Neural cell (in vitro differentiated cells): ENCODE measurements around the gene AGAP3. TPM values are rescaled to one million over a fixed set of nuclear protein-coding genes. Genes with fewer than 3 reads are reported as not detected.

Experiments
- H2AFZ ChIP-seq: fragments of 200-600, 300-800 bp; sonication (generic), shearing (Covaris generic); 2 replicates; pipeline ENCODE4 v1.6.0; 2014; ENCODE audit warnings: low read depth, mild to moderate bottlenecking, antibody characterized with exemption, low read length, moderate library complexity
- H3F3A ChIP-seq: fragments of 200-600 bp; shearing (Covaris generic); 2 replicates; pipeline ENCODE4 v1.6.1; 2016; ENCODE audit warnings: mild to moderate bottlenecking, moderate library complexity, mixed read lengths, antibody characterized with exemption, low read length; ENCODE audit not compliant: insufficient read depth, poor library complexity, severe bottlenecking
- H3K27ac ChIP-seq: fragments of 200-600, 300-800 bp; sonication (generic), shearing (Covaris generic); 2 replicates; pipeline ENCODE4 v1.5.1; 2014; ENCODE audit warnings: mild to moderate bottlenecking, low read length, moderate library complexity
- H3K27me3 ChIP-seq: fragments of 300-800, 200-600 bp; sonication (generic), shearing (Covaris generic); 2 replicates; pipeline ENCODE4 v1.6.0; 2014; ENCODE audit warnings: mild to moderate bottlenecking, low read depth, low read length, moderate library complexity; ENCODE audit not compliant: insufficient read depth
- H3K36me3 ChIP-seq: fragments of 300-800, 200-600 bp; sonication (generic), shearing (Covaris generic); 2 replicates; pipeline ENCODE4 v1.5.1; 2014; ENCODE audit warnings: mild to moderate bottlenecking, antibody characterized with exemption, low read length, moderate library complexity; ENCODE audit not compliant: insufficient read depth
- H3K4me2 ChIP-seq: fragments of 300-800, 200-600 bp; sonication (generic), shearing (Covaris generic); 2 replicates; pipeline ENCODE4 v1.6.0; 2014; ENCODE audit warnings: mild to moderate bottlenecking, low read length
- H3K4me3 ChIP-seq: fragments of 300-800, 200-600 bp; sonication (generic), shearing (Covaris generic); 2 replicates; pipeline ENCODE4 v1.5.1; 2014; ENCODE audit warnings: mild to moderate bottlenecking, low read length, moderate library complexity
- H3K79me2 ChIP-seq: fragments of 200-600 bp; shearing (Covaris generic); replicated peaks from 2 replicates; pipeline ENCODE4 v1.6.0; 2014; ENCODE audit warnings: mild to moderate bottlenecking, low read length, moderate library complexity; ENCODE audit not compliant: insufficient read depth
- H3K9ac ChIP-seq: fragments of 300-800, 200-600 bp; sonication (generic), shearing (Covaris generic); 2 replicates; pipeline ENCODE4 v1.6.1; 2016; ENCODE audit warnings: mild to moderate bottlenecking, low read length, mixed read lengths
- H3K9me2 ChIP-seq: fragments of 200-600 bp; shearing (Covaris generic); 2 replicates; pipeline ENCODE4 v1.6.1; 2016; ENCODE audit warnings: mild to moderate bottlenecking, low read length, mixed read lengths; ENCODE audit not compliant: insufficient read depth
- H3K9me3 ChIP-seq: fragments of 200-600, 300-800 bp; sonication (generic), shearing (Covaris generic); 2 replicates; pipeline ENCODE4 v1.6.1; 2016; ENCODE audit warnings: mild to moderate bottlenecking, mixed run types, low read length, moderate library complexity, mixed read lengths
- H4K20me1 ChIP-seq: fragments of 200-600 bp; shearing (Covaris generic); 2 replicates; pipeline ENCODE4 v1.6.1; 2016; ENCODE audit warnings: mild to moderate bottlenecking, mixed run types; ENCODE audit not compliant: insufficient read depth
- CTCF ChIP-seq: fragments of 450-650 bp; IDR thresholded peaks from 2 replicates; pipeline ENCODE4 v1.5.1; 2014; ENCODE audit warnings: antibody characterized with exemption, mild to moderate bottlenecking, moderate library complexity; ENCODE audit not compliant: poor library complexity, severe bottlenecking
- EP300 ChIP-seq: fragments of 450-650 bp; conservative IDR thresholded peaks from 2 replicates; pipeline ENCODE4 v1.6.1; 2014; ENCODE audit warnings: antibody characterized with exemption, mild to moderate bottlenecking, moderate library complexity; ENCODE audit not compliant: poor library complexity, severe bottlenecking
- EZH2 ChIP-seq: fragments of 200-600, 300-800 bp; shearing (Covaris generic), sonication (generic); IDR thresholded peaks from 2 replicates; pipeline ENCODE4 v1.6.1; 2014; ENCODE audit warnings: antibody characterized with exemption, low read length, borderline replicate concordance, mild to moderate bottlenecking; ENCODE audit not compliant: insufficient read depth, poor library complexity, severe bottlenecking
- MXI1 ChIP-seq: fragments of 450-650 bp; conservative IDR thresholded peaks from 2 replicates; pipeline ENCODE4 v1.6.1; 2014; ENCODE audit warnings: antibody characterized with exemption, mild to moderate bottlenecking; ENCODE audit not compliant: poor library complexity, severe bottlenecking
- POLR2AphosphoS5 ChIP-seq: IDR thresholded peaks from 2 replicates; pipeline ENCODE4 v1.6.1; 2012
- RAD21 ChIP-seq: fragments of 450-650 bp; conservative IDR thresholded peaks from 2 replicates; pipeline ENCODE4 v1.6.1; 2014; ENCODE audit warnings: antibody characterized with exemption, mild to moderate bottlenecking, moderate library complexity
- REST ChIP-seq: IDR thresholded peaks from 2 replicates; pipeline ENCODE4 v1.6.1; 2012; ENCODE audit warnings: borderline replicate concordance
- SMC3 ChIP-seq: fragments of 450-650 bp; conservative IDR thresholded peaks from 2 replicates; pipeline ENCODE4 v1.6.1; 2014; ENCODE audit warnings: antibody characterized with exemption, mild to moderate bottlenecking, moderate library complexity; ENCODE audit not compliant: poor library complexity
- TAF1 ChIP-seq: IDR thresholded peaks from 2 replicates; pipeline ENCODE4 v1.6.1; 2012; ENCODE audit warnings: low read depth
- polyA plus RNA-seq: library from polyadenylated mRNA; depleted of rRNA; stranded (reverse); fragments of >200 nt; gene quantifications from 2 replicates; pipeline ENCODE4 v1.2.3, GENCODE V29; 2014

Gene AGAP3
- polyA plus RNA-seq, 1 donor from 2014 or later, result 117 TPM

GRCh38 chr7:151088856-151089699, 2.8 kb downstream of the AGAP3 start:
- H3K27ac ChIP-seq, result no peak overlapping the region
- no peaks in the 10 kb centered on the region for H3K9me3 ChIP-seq
- no peak overlapping the region for H2AFZ ChIP-seq
- peaks cover 63% of the 10 kb centered on the region for H3K79me2 ChIP-seq
- TF ChIP-seq EP300 (no peak), CTCF (no peak), TAF1 (no peak)
- peak overlapping the region; percentile 94 for H3K9ac ChIP-seq
- H3K4me2 ChIP-seq, result peak overlapping the region; percentile 93
- peak overlapping the region; percentile 91 for H3K4me3 ChIP-seq
- H3K9me2 ChIP-seq, result no peaks in the 10 kb centered on the region
- no peaks in the 10 kb centered on the region for H3K36me3 ChIP-seq
- H3K27me3 ChIP-seq, result no peaks in the 10 kb centered on the region
- peaks cover 42% of the 10 kb centered on the region for H4K20me1 ChIP-seq
- peaks cover 3% of the 10 kb centered on the region for H3F3A ChIP-seq

GRCh38 chr7:151089893-151090730, 3.8 kb downstream of the AGAP3 start:
- Histone ChIP-seq H3K4me3 (peak overlapping the region; percentile 91), H3K27me3 (no peaks in the 10 kb centered on the region), H4K20me1 (peaks cover 43% of the 10 kb centered on the region), H3F3A (peaks cover 3% of the 10 kb centered on the region), H3K9me3 (no peaks in the 10 kb centered on the region), H3K79me2 (peaks cover 68% of the 10 kb centered on the region), H3K9ac (peak overlapping the region; percentile 94), H3K9me2 (no peaks in the 10 kb centered on the region), H2AFZ (no peak overlapping the region), H3K27ac (no peak overlapping the region), H3K4me2 (peak overlapping the region; percentile 93), H3K36me3 (no peaks in the 10 kb centered on the region)
- TF ChIP-seq EZH2 (no peak), CTCF (no peak), SMC3 (no peak), RAD21 (no peak), POLR2AphosphoS5 (no peak), REST (no peak), EP300 (no peak), MXI1 (no peak), TAF1 (no peak)
